Measurements from ENCODE around the gene DNAJC18.
"Not testable (repeated sequence)": the region's sequence is repeated elsewhere in the genome, so short reads cannot be mapped to it uniquely, and the experiment has no call there.

Gene DNAJC18

DNA sequence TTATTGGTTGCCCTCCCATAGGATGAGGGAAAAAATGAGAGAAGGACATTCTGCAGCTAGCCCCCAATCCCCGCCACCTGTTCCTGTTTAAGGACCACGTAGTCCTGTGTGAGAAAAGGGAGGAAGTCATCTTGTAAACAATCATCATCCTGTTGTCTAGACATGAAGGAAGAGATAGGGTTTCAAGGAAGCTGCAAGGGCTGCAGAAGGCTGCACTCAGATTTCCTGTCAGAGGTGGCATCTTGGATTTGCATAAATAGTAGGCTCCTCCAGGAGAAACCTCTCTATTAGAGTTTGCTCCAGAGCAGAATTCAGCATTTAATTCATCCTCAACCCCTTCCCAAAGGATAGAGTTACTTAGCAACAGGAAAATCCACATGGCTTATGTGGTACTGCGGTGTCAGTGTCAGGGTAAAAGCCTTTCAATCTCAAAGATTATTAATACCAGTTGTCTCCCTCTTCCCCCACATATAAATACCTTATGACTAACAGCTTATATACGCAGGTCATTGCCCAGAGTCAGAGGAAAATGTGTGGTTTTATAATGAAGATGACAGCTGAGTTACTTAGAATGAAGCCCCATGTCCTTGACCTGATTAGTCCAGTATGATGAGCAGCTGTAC, 4.6 kb upstream of the DNAJC18 start:
- Histone ChIP-seq H3K4me1 (ENCODE audit: control insufficient read depth, insufficient read depth, low read length) (no peaks in the 10 kb centered on the region), H3K4me3 (ENCODE audit: low read depth, low read length) (no peak overlapping the region), H3K27ac (ENCODE audit: extremely low read depth, low read depth, low read length) (no peak overlapping the region), H3K9me3 (ENCODE audit: control insufficient read depth, insufficient read depth, low read depth, low read length) (no peaks in the 10 kb centered on the region), H3K36me3 (ENCODE audit: control insufficient read depth in 2 of 2, insufficient read depth in 1 of 2, low read length in 2 of 2) (no peaks in the 10 kb centered on the region)
- TF ChIP-seq SP7 (tag by site-specific recombination; IDR thresholded peaks at IDR 0.05) (no peak), ZNF558 (tag by site-specific recombination; IDR thresholded peaks at IDR 0.05) (no peak), ZNF596 (tag by site-specific recombination; IDR thresholded peaks at IDR 0.05) (no peak), KLF10 (tag by site-specific recombination; IDR thresholded peaks at IDR 0.05) (no peak), ZNF157 (tag by site-specific recombination; IDR thresholded peaks at IDR 0.05) (no peak), ZNF366 (tag by site-specific recombination; conservative IDR thresholded peaks at IDR 0.05) (no peak), ZNF140 (tag by site-specific recombination; IDR thresholded peaks at IDR 0.05) (no peak), ZNF133 (tag by site-specific recombination; IDR thresholded peaks at IDR 0.05) (no peak), YY2 (tag by site-specific recombination; IDR thresholded peaks at IDR 0.05) (no peak), ZNF16 (tag by site-specific recombination; IDR thresholded peaks at IDR 0.05; ENCODE audit: low read depth) (no peak)
- TF ChIP-seq, protein P1, sequence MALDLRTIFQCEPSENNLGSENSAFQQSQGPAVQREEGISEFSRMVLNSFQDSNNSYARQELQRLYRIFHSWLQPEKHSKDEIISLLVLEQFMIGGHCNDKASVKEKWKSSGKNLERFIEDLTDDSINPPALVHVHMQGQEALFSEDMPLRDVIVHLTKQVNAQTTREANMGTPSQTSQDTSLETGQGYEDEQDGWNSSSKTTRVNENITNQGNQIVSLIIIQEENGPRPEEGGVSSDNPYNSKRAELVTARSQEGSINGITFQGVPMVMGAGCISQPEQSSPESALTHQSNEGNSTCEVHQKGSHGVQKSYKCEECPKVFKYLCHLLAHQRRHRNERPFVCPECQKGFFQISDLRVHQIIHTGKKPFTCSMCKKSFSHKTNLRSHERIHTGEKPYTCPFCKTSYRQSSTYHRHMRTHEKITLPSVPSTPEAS (tag by site-specific recombination; IDR thresholded peaks at IDR 0.05), result no peak
- TF ChIP-seq, protein P2, sequence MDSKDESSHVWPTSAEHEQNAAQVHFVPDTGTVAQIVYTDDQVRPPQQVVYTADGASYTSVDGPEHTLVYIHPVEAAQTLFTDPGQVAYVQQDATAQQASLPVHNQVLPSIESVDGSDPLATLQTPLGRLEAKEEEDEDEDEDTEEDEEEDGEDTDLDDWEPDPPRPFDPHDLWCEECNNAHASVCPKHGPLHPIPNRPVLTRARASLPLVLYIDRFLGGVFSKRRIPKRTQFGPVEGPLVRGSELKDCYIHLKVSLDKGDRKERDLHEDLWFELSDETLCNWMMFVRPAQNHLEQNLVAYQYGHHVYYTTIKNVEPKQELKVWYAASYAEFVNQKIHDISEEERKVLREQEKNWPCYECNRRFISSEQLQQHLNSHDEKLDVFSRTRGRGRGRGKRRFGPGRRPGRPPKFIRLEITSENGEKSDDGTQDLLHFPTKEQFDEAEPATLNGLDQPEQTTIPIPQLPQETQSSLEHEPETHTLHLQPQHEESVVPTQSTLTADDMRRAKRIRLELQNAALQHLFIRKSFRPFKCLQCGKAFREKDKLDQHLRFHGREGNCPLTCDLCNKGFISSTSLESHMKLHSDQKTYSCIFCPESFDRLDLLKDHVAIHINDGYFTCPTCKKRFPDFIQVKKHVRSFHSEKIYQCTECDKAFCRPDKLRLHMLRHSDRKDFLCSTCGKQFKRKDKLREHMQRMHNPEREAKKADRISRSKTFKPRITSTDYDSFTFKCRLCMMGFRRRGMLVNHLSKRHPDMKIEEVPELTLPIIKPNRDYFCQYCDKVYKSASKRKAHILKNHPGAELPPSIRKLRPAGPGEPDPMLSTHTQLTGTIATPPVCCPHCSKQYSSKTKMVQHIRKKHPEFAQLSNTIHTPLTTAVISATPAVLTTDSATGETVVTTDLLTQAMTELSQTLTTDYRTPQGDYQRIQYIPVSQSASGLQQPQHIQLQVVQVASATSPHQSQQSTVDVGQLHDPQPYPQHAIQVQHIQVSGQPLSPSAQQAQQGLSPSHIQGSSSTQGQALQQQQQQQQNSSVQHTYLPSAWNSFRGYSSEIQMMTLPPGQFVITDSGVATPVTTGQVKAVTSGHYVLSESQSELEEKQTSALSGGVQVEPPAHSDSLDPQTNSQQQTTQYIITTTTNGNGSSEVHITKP (tag by site-specific recombination; IDR thresholded peaks at IDR 0.05), result no peak
- CTCF ChIA-PET, result interaction anchor here (1.2 to 1.4 kb wide), 2 partner anchors 41 to 70 kb away, joined by 3 read pairs; no protein-coding TSS in a partner anchor
- POLR2A ChIA-PET, result no interaction called here

DNA sequence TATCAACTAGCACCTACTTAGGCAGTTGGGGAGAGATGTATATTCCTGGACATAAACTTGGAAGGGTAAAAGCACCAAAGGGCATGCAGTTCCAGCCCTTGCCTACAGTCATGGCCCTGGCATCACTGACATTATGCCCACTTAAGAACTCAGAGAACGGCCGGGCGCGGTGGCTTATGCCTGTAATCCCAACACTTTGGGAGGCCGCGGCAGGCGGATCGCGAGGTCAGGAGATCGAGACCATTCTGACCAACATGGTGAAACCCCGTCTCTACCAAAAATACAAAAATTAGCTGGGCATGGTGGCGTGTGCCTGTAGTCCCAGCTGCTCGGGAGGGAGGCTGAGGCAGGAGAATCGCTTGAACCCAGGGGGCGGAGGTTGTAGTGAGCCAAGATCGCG, 1.1 kb upstream of the DNAJC18 start:
- H3K4me3 ChIP-seq (ENCODE audit: low read depth, low read length); H3K27ac ChIP-seq (ENCODE audit: extremely low read depth, low read depth, low read length); H3K9me3 ChIP-seq (ENCODE audit: control insufficient read depth, insufficient read depth, low read depth, low read length); H3K4me1 ChIP-seq (ENCODE audit: control insufficient read depth, insufficient read depth, low read length): not testable (repeated sequence)
- peaks cover 14% of the 10 kb centered on the region in 2 experiments; a peak in 2 of 3 replicates for H3K36me3 ChIP-seq (ENCODE audit: control insufficient read depth in 2 of 2, insufficient read depth in 1 of 2, low read length in 2 of 2)
- ChIA-PET CTCF (interaction anchor here (0.7 to 4.2 kb wide), 3 partner anchors 17 to 77 kb away, joined by 3 to 28 read pairs (median 4); no protein-coding TSS in a partner anchor), POLR2A (interaction anchor here (1.2 to 1.9 kb wide), 3 partner anchors 10 to 34 kb away, joined by 4 to 11 read pairs (median 5); no protein-coding TSS in a partner anchor)

DNA sequence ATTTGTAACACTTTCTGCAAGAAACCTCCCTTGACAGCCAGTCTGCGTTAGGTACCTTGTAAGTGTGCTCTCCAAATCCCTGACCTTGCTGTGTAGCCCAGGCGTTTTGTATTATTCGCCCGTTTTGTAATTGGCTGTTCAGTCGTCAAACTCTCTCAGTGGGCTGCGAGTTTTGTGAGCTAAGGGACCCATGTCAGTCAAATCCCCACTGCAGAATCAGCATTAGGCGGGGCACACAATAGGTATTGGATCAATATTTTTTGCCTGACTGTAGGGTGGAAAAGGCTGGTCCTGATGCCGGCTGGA, 665 bp downstream of the DNAJC18 start:
- peak overlapping the region; percentile 80 for H3K4me3 ChIP-seq (ENCODE audit: low read depth, low read length)
- no peaks in the 10 kb centered on the region for H3K9me3 ChIP-seq (ENCODE audit: control insufficient read depth, insufficient read depth, low read depth, low read length)
- POLR2A ChIA-PET, result interaction anchor here (0.5 to 1.9 kb wide), 21 partner anchors 8 to 211 kb away, joined by 3 to 21 read pairs (median 5); partner anchors contain the start of genes SMIM33, SPATA24, STING1 and UBE2D2
- CTCF ChIA-PET, result interaction anchor here (0.6 to 4.2 kb wide), 3 partner anchors 9 to 75 kb away, joined by 3 to 28 read pairs (median 9); no protein-coding TSS in a partner anchor
- peaks cover 27 to 30% of the 10 kb centered on the region in 2 experiments for H3K36me3 ChIP-seq (ENCODE audit: control insufficient read depth in 2 of 2, insufficient read depth in 1 of 2, low read length in 2 of 2)
- peaks cover 9% of the 10 kb centered on the region for H3K4me1 ChIP-seq (ENCODE audit: control insufficient read depth, insufficient read depth, low read length)
- H3K27ac ChIP-seq (ENCODE audit: extremely low read depth, low read depth, low read length), result 0 out of 2 replicates have a peak overlapping the region, but pooled peaks have one; percentile 42
- TF ChIP-seq ZSCAN23 (tag by site-specific recombination; IDR thresholded peaks at IDR 0.05), result no peak
- no peak for TF ChIP-seq ZXDB (tag by site-specific recombination; IDR thresholded peaks at IDR 0.05)
- TF ChIP-seq, protein P3, sequence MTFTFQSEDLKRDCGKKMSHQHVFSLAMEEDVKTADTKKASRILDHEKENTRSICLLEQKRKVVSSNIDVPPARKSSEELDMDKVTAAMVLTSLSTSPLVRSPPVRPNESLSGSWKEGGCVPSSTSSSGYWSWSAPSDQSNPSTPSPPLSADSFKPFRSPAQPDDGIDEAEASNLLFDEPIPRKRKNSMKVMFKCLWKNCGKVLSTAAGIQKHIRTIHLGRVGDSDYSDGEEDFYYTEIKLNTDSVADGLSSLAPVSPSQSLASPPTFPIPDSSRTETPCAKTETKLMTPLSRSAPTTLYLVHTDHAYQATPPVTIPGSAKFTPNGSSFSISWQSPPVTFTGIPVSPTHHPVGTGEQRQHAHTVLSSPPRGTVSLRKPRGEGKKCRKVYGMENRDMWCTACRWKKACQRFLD (tag by site-specific recombination; IDR thresholded peaks at IDR 0.05), result no peak

All from HEK293 (cell line).